Adrenal gland (tissue), 5 donors: ENCODE measurements around the gene ALDH1L1.

Experiments
- CTCF ChIP-seq, 6 experiments: fragments of 450-650 bp in 4 of 6; fragments of 200-600 bp in 2 of 6; sonication (generic) in 1 of 6; IDR thresholded peaks; 1 replicate in 5 of 6; 2 replicates in 1 of 6; pipeline versions ENCODE4 v1.5.1 to v1.8.0; 2016 to 2021; ENCODE audit warnings: antibody characterized with exemption in 6 of 6, mild to moderate bottlenecking in 2 of 6, moderate library complexity in 1 of 6
- POLR2A ChIP-seq, 2 donors: fragments of 450-650 bp; IDR thresholded peaks; one replicate each; pipeline ENCODE4 v1.6.1; 2017; ENCODE audit warnings: antibody characterized with exemption in 2 of 2, mild to moderate bottlenecking in 2 of 2, moderate library complexity in 1 of 2
- donor health status: DM: no; HTN: no; CAD: no.

GRCh38 chr3:126155280-126155640, 25.1 kb downstream of the ALDH1L1 start:
- no peak for TF ChIP-seq CTCF (IDR thresholded peaks at IDR 0.05)
- no peak for TF ChIP-seq POLR2A (IDR thresholded peaks at IDR 0.05)
